Muscle of back (tissue), 11 donors: ENCODE results near the gene GNAI1. TPM values are rescaled to one million over a fixed set of nuclear protein-coding genes. Genes with fewer than 3 reads are reported as not detected.

Experiments used
- DNase-seq, 3 donors: peaks; one replicate each; pipeline versions ENCODE4 v3.0.0 to v3.0.0-alpha.2; 2013
- polyA plus RNA-seq, 10 donors: library from polyadenylated mRNA; unstranded; fragments of 120-200 nt; gene quantifications; one replicate each; pipeline ENCODE4 v1.2.1, GENCODE V29; 2013; ENCODE audit not compliant: insufficient read length in 10 of 10

Gene GNAI1
- polyA plus RNA-seq, 10 donors = 29.9 to 61.1 (median 41.2) TPM

- no peak for DNase-seq
Observed at GRCh38 chr7:80206763-80207162, 72.1 kb downstream of the GNAI1 start.

- no peak for DNase-seq
Observed at GRCh38 chr7:80207501-80207900, 72.9 kb downstream of the GNAI1 start.

DNA sequence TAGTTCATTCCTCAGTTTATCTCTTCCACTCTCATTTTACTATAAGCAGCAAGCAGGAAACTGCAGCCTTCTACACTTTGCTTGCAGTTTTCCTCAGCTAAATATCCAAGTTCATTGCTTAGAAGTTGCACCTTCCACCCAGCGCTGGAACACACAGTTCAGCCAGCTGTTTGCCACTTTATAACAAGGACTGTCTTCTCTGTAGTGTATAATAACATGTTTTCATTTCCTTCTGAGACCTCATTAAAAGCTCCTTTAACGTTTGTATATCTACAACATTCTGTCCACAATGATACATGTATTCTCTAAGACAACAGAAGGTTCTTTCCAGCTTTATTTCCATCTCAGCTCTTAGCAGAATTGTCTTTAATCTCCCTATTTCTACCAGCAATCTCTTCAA is 74.1 kb downstream of the GNAI1 start:
- no peak for DNase-seq

DNA sequence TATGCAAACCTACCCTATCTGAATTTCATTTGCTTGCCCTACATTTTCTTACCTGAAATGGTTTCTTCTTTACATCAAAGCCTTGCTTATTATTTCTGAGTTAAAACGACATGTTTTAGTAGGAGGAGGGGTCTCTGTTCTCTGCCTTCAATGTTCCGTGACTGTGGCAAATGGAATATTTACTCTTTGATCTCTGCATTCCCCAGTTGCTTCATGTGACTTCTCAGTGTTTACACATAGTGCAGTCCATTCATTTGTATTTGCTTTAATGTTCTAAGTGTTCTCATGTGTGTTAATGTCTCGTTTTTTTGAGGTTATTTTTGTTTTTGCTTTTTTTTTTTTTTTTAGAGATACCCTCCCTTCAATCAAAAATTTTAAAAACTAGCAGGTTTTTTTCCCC is 75.8 kb downstream of the GNAI1 start:
- no peak for DNase-seq

- no peak for DNase-seq
Observed at GRCh38 chr7:80213814-80214213, 79.2 kb downstream of the GNAI1 start.

DNA sequence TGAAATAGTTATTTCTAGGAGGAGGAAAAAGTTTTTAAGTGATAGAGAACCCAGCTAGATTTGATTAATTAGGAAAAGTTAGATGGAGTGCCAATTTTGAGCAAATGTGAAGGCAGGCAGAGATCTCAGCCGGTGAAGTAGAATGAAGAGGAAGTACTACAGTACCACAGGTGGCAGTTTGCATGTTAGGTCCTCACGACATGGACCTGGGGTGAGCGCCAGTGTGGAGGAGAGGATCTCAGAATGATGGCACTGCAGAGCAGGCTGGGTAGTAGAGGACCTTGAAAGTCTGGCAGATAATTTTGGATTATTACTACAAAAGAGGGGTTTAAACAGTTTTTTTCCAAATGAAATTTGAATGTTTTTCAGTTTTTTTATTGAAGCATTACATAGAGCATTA is 81.1 kb downstream of the GNAI1 start:
- no peak for DNase-seq

GRCh38 chr7:80216996-80217842 is 82.6 kb downstream of the GNAI1 start:
- no peak for DNase-seq

- peak in 1 of 3 donors; percentile 36 for DNase-seq
Observed at GRCh38 chr7:80218723-80219122, 84.1 kb downstream of the GNAI1 start.

- no peak for DNase-seq
Observed at GRCh38 chr7:80220022-80220634, 85.5 kb downstream of the GNAI1 start.

GRCh38 chr7:80224415-80224814 is 89.8 kb downstream of the GNAI1 start:
- no peak for DNase-seq

DNA sequence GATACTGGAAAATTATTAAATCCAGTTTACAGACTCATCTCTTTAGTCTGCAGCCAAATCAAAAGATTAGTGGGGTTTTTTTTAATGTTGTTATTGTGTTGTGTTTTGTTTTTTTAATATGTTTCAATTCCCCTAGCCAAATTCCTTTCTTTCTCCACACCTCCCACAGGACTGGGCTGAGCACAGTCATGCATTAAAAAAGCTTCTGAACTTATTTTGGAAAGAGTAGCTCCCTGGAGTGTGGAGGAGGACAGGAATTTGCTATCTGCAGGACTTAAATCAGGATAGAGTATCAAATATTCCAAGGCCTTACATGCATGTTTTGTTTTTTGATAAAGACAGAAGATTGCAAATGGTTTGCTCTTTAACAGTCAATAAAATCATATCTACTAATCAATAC is 90.7 kb downstream of the GNAI1 start:
- DNase-seq = peak; percentile 45 to 78 (median 47)

GRCh38 chr7:80226629-80227028 is 92.0 kb downstream of the GNAI1 start:
- no peak for DNase-seq

GRCh38 chr7:80230327-80230726 is 95.7 kb downstream of the GNAI1 start:
- DNase-seq = no peak

DNA sequence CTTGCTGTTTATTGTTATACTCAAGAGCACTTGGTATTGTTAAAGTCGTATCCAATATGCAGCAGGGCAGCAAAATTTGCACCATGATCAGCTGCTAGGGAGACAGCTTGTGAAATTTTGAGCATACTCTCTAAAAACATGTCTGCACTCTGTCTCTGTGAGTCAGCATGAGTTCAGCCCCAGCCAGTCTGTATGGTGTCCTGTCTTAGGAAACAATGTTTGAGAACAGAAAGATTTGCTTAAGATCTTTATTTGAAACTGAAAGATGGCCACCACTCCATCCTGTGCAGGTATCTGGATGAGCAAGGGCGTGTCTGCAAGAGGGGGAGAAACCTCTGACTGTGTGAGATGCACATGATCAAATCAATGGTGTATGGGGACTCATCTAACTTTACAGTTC is 97.1 kb downstream of the GNAI1 start:
- DNase-seq = no peak

GRCh38 chr7:80232979-80233724 is 98.5 kb downstream of the GNAI1 start:
- DNase-seq = no peak

DNA sequence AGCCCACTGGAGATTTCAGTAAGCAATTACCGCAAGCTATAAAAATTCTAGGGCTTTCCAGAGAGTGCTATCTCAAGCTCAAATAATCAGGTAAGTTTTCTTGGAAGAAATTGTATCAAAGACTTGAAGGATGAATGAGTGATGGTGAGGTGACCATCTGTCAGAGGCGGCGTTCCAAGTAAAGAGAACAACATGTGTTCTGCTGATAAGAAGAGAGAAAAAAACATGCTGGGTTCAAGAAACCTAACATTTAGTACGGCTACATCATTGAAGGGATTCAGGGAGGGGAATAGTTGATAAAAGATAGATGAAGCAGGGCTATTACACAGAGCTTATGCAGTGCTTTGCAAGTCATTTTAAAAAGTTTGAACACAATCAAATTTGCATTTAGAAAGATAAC is 100.7 kb downstream of the GNAI1 start:
- DNase-seq = no peak

- no peak for DNase-seq
Observed at GRCh38 chr7:80236681-80237080, 102.0 kb downstream of the GNAI1 start.

GRCh38 chr7:80240265-80241025 is 105.8 kb downstream of the GNAI1 start:
- DNase-seq = no peak

GRCh38 chr7:80241671-80242070 is 107.0 kb downstream of the GNAI1 start:
- peak in 1 of 3 donors; percentile 57 for DNase-seq

GRCh38 chr7:80243425-80243824 is 108.8 kb downstream of the GNAI1 start:
- DNase-seq = no peak

GRCh38 chr7:80244206-80244916 is 109.7 kb downstream of the GNAI1 start:
- peak; percentile 40 to 88 (median 60) for DNase-seq
